Lower lobe of right lung (tissue), 2 donors: Measurements from ENCODE around the gene C17orf75. TPM values are rescaled to one million over a fixed set of nuclear protein-coding genes. Genes with fewer than 3 reads are reported as not detected.
"Not testable (repeated sequence)": the region's sequence is repeated elsewhere in the genome, so short reads cannot be mapped to it uniquely, and the experiment has no call there.

Experiments used
- ATAC-seq, 2 donors: fragments of 200-7000 bp; cut with Tn5 transposase; one replicate each; pipeline ENCODE4 v1.9.1; 2020 to 2022; ENCODE audit warnings: mild to moderate bottlenecking in 2 of 2, moderate library complexity in 2 of 2
- DNase-seq: peaks from one replicate; pipeline ENCODE4 v3.0.0-alpha.2; 2020
- H3K27ac ChIP-seq: fragments of 200-600 bp; one replicate; pipeline ENCODE4 v1.8.0; 2022
- H3K27me3 ChIP-seq: fragments of 200-600 bp; one replicate; pipeline ENCODE4 v1.8.0; 2022; ENCODE audit warnings: low read depth
- H3K36me3 ChIP-seq: fragments of 200-600 bp; one replicate; pipeline ENCODE4 v1.8.0; 2022; ENCODE audit warnings: mild to moderate bottlenecking
- H3K4me1 ChIP-seq: fragments of 200-600 bp; one replicate; pipeline ENCODE4 v1.8.0; 2022
- H3K4me3 ChIP-seq: fragments of 200-600 bp; one replicate; pipeline ENCODE4 v1.8.0; 2022; ENCODE audit warnings: mild to moderate bottlenecking
- H3K9me3 ChIP-seq: fragments of 200-600 bp; one replicate; pipeline ENCODE4 v1.8.0; 2022
- intact Hi-C: fragments of 100-400 bp; cut with DNase I; formaldehyde crosslinking; loops from one replicate; pipeline ENCODE4 v1.11.0; 2022
- total RNA-seq: library from RNA; stranded (reverse); fragmentation: NEBNext Ultra II Directional; extraction: Animal tissue kit (Norgen Biotek cat#: 25700); gene quantifications from one replicate; pipeline ENCODE4 v1.2.1, GENCODE V29; 2021
- TF ChIP-seq, protein P1 (sequence below): fragments of 200-600 bp; IDR thresholded peaks from one replicate; pipeline ENCODE4 v1.8.0; 2022; ENCODE audit warnings: antibody characterized with exemption, mild to moderate bottlenecking
- donor health status: DM: no; HTN: yes; CAD: no; lungs with severe emphysema.

The C17orf75 gene
- total RNA-seq, 1 donor from 2014 or later, result 11.7 TPM

DNA sequence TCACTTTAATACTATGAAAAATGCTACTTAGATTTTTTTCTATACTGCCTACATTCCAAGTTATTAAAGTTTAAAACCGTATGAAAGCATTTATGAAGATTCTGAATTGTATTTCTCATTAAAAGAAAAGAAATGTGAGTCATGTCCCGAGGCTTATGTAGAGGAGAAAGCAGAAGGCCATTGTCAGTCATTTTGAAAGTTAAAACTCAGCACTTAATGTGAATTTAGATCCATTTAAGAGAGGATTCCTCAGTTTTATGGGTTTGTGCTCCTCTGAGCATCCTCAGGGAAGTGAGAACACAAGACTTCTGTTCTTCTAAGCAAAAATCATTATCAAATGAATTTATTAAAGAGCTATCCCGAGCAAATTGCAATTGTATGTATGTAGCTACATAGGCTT, 11.8 kb downstream of the C17orf75 start:
- no peaks in the 10 kb centered on the region for H3K27me3 ChIP-seq
- intact Hi-C loops, result no loop called here

DNA sequence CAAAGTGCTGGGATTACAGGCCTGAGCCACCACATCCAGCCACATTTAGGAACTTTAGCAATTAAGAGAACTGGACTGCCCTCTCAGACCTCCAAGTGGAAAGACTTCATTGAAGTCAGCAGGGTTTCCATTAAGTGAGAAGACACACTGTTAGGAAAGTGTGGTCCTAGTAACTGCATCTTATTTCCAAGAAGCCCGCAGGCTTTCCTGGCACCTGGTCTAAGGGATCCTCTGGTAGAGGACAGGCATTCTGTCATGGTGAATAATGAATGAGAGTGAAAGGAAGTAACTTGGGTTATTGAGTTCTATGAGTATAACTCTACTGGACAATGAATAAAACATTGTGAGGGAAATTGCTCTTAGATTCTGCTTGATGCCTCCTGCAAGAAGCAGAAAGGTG, 14.1 kb downstream of the C17orf75 start:
- Histone ChIP-seq H3K4me3 (no peak overlapping the region), H3K9me3 (no peaks in the 10 kb centered on the region), H3K27me3 (no peaks in the 10 kb centered on the region), H3K4me1 (peaks cover 7% of the 10 kb centered on the region), H3K36me3 (peaks cover 4% of the 10 kb centered on the region), H3K27ac (no peak overlapping the region)
- intact Hi-C loops, result no loop called here
- ATAC-seq, result no peak
- no peak for DNase-seq
- TF ChIP-seq, protein P1, sequence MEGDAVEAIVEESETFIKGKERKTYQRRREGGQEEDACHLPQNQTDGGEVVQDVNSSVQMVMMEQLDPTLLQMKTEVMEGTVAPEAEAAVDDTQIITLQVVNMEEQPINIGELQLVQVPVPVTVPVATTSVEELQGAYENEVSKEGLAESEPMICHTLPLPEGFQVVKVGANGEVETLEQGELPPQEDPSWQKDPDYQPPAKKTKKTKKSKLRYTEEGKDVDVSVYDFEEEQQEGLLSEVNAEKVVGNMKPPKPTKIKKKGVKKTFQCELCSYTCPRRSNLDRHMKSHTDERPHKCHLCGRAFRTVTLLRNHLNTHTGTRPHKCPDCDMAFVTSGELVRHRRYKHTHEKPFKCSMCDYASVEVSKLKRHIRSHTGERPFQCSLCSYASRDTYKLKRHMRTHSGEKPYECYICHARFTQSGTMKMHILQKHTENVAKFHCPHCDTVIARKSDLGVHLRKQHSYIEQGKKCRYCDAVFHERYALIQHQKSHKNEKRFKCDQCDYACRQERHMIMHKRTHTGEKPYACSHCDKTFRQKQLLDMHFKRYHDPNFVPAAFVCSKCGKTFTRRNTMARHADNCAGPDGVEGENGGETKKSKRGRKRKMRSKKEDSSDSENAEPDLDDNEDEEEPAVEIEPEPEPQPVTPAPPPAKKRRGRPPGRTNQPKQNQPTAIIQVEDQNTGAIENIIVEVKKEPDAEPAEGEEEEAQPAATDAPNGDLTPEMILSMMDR, result no peak

More for the DNA sequence above, 11.8 kb downstream of the C17orf75 start:
- no peak overlapping the region for H3K4me3 ChIP-seq
- DNase-seq, result no peak
- H3K9me3 ChIP-seq, result no peaks in the 10 kb centered on the region
- peaks cover 20% of the 10 kb centered on the region for H3K36me3 ChIP-seq
- ATAC-seq, result no peak
- no peak overlapping the region for H3K27ac ChIP-seq
- H3K4me1 ChIP-seq, result no peaks in the 10 kb centered on the region
- TF ChIP-seq, protein P1, result no peak

DNA sequence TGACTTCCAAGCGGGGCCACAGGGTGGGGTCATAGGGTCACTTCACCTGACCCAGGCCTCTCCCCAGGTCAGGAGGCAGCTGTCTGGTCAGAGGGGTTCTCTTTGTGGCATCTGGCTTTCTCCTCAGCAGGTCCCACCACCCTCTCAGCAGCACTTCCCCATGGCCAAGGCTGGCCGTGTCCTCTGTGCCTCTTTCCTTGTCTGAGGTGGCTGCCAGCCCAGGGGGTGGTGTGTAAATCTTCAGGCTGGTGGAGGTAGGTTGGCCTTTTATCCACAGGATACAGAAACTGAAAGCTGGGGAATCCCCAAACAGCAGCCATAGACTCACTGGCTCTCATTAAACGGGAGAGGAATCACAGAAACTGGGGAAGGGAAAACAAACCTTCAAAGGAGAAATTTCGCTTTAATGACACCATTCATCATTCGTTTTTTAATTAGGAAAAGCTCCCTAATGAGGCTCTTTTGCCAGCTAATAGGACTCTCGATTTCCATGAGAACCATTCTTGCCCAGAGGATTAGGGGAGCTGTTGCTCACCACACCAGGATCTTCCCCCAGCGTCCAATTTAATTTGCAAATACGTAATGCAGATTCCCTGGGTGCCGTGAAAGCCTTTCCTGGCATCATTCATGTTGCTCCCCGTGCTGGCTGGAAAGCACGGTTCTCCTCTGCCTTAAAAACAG, 18.0 kb downstream of the C17orf75 start:
- H3K36me3 ChIP-seq, result no peaks in the 10 kb centered on the region
- DNase-seq (no peak), ATAC-seq (peak; percentile 16 to 58)
- no peaks in the 10 kb centered on the region for H3K27me3 ChIP-seq
- peak overlapping the region; percentile 38 for H3K4me3 ChIP-seq
- H3K4me1 ChIP-seq, result peaks cover 7% of the 10 kb centered on the region
- H3K9me3 ChIP-seq, result no peaks in the 10 kb centered on the region
- intact Hi-C loops, result no loop called here
- TF ChIP-seq, protein P1, result no peak
- no peak overlapping the region for H3K27ac ChIP-seq

DNA sequence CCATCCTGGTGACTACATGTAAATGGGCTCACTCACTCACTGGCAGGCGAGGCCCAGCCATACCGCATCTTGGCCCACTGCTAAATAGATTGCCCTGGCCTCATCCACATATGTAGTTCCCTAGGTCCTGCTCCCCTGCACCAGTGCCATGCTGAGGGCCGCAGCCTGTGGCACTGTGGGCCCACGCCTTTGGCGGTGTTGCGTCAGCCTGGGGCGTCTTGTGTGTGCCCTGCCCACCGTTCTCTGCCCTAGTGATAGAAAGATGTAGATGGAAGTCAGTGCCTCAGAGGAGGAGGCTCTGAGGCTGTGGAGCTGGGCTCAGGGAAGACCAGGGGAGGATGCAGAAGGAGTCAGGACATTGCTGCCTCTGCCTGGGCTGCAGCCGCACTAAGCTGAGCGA, 18.9 kb downstream of the C17orf75 start:
- TF ChIP-seq, protein P1, result no peak
- ATAC-seq (peak; percentile 11 to 32), DNase-seq (peak; percentile 67)
- intact Hi-C loops, result no loop called here
- H3K4me3 ChIP-seq, result no peak overlapping the region
- H3K27me3 ChIP-seq, result no peaks in the 10 kb centered on the region
- H3K4me1 ChIP-seq, result peaks cover 7% of the 10 kb centered on the region
- no peaks in the 10 kb centered on the region for H3K9me3 ChIP-seq
- no peaks in the 10 kb centered on the region for H3K36me3 ChIP-seq
- H3K27ac ChIP-seq, result no peak overlapping the region

DNA sequence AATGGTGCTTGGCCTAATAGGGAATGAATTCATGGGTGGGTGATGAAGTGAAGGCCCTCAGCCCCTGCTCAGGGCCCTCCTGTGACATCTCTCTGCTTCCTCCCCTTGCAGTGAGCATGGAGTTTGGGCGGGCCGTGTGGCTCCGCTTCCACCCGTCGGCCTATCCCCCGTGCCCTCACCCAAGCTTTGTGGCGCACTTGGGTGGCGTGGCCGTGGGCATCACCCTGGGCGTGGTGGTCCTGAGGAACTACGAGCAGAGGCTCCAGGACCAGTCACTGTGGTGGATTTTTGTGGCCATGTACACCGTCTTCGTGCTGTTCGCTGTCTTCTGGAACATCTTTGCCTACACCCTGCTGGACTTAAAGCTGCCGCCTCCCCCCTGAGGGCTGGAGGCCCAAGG, 21.1 kb downstream of the C17orf75 start:
- intact Hi-C loops, result no loop called here
- H3K36me3 ChIP-seq, result no peaks in the 10 kb centered on the region
- no peaks in the 10 kb centered on the region for H3K9me3 ChIP-seq
- H3K4me1 ChIP-seq, result peaks cover 7% of the 10 kb centered on the region
- ATAC-seq (no peak), DNase-seq (no peak)
- no peak overlapping the region for H3K4me3 ChIP-seq
- no peak overlapping the region for H3K27ac ChIP-seq
- H3K27me3 ChIP-seq, result no peaks in the 10 kb centered on the region
- TF ChIP-seq, protein P1, result no peak

DNA sequence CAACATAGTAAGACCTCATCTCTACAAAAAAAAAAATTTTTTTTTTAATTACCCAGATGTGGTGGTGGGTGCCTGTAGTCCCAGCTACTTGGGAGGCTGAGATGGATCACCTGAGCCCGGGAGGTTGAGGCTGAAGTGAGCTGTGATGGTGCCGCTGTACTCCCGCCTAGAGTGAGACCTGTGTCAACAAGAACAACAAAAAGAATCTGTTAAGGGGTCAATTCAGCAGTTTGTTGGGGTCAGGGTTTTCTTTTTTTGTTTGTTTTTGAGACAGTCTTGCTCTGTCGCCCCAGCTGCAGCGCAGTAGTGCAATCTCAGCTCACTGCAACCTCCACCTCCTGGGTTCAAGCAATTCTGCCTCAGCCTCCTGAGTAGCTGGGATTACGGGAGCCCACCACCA, 21.9 kb downstream of the C17orf75 start:
- intact Hi-C loops, DNase-seq, H3K9me3 ChIP-seq, ATAC-seq, H3K36me3 ChIP-seq, H3K4me3 ChIP-seq, H3K4me1 ChIP-seq, H3K27me3 ChIP-seq, H3K27ac ChIP-seq: not testable (repeated sequence)
